HepG2 (cell line): Measurements from ENCODE around the gene FLYWCH1. TPM values are rescaled to one million over a fixed set of nuclear protein-coding genes. Genes with fewer than 3 reads are reported as not detected.
A peak's percentile ranks its signal among the peaks of the same experiment; 100 is the strongest.

Experiments used
- ATF5 ChIP-seq: sonication (generic); formaldehyde crosslinking; IDR thresholded peaks from 2 replicates; pipeline ENCODE4 v1.4.0; 2020; ENCODE audit warnings: mild to moderate bottlenecking, low read depth, missing genetic modification reagents
- DDIT3 ChIP-seq: sonication (generic); formaldehyde crosslinking; IDR thresholded peaks from 2 replicates; pipeline ENCODE4 v1.4.0; 2020; ENCODE audit warnings: mild to moderate bottlenecking, missing genetic modification reagents
- FIP1L1 ChIP-seq: fragments of 200-400 bp; formaldehyde crosslinking; IDR thresholded peaks from 2 replicates; pipeline ENCODE4 v1.6.1; 2018; ENCODE audit warnings: low read depth, mild to moderate bottlenecking, low read length, moderate library complexity, borderline replicate concordance; ENCODE audit not compliant: insufficient read depth
- GFI1 ChIP-seq: sonication (generic); formaldehyde crosslinking; IDR thresholded peaks from 2 replicates; pipeline ENCODE4 v1.5.0; 2020; ENCODE audit warnings: missing genetic modification reagents, mild to moderate bottlenecking, borderline replicate concordance
- GPN1 ChIP-seq: sonication (generic); formaldehyde crosslinking; IDR thresholded peaks from 2 replicates; pipeline ENCODE4 v1.5.1; 2020; ENCODE audit warnings: missing genetic modification reagents, borderline replicate concordance
- KDM6A ChIP-seq: IDR thresholded peaks from 2 replicates; pipeline ENCODE4 v1.6.1; 2016; ENCODE audit warnings: low read depth
- PHF20 ChIP-seq: sonication (generic); formaldehyde crosslinking; IDR thresholded peaks from 2 replicates; pipeline ENCODE4 v1.5.0; 2020; ENCODE audit warnings: mild to moderate bottlenecking, missing genetic modification reagents
- PHF5A ChIP-seq: IDR thresholded peaks from one replicate; pipeline ENCODE4 v1.6.1; 2018; ENCODE audit warnings: low read depth, missing genetic modification reagents; ENCODE audit not compliant: unreplicated experiment
- PRPF4 ChIP-seq: fragments of 200-400 bp; formaldehyde crosslinking; IDR thresholded peaks from 2 replicates; pipeline ENCODE4 v1.6.1; 2016; ENCODE audit warnings: low read length, low read depth; ENCODE audit not compliant: poor library complexity, severe bottlenecking
- SMC3 ChIP-seq: IDR thresholded peaks from 2 replicates; pipeline ENCODE4 v1.6.1; 2011; ENCODE audit warnings: low read length, improper control_type of control experiment
- SRSF4 ChIP-seq: fragments of 200-400 bp; formaldehyde crosslinking; IDR thresholded peaks from one replicate; pipeline ENCODE4 v1.6.1; 2018; ENCODE audit warnings: mild to moderate bottlenecking, low read depth, low read length, moderate library complexity; ENCODE audit not compliant: poor library complexity, severe bottlenecking
- ZFP1 ChIP-seq: IDR thresholded peaks from 2 replicates; pipeline ENCODE4 v1.6.1; 2016
- ZNF121 ChIP-seq: sonication (generic); formaldehyde crosslinking; IDR thresholded peaks from 2 replicates; pipeline ENCODE4 v1.5.0; 2020; ENCODE audit warnings: mild to moderate bottlenecking, missing genetic modification reagents
- ZNF552 ChIP-seq: sonication (generic); formaldehyde crosslinking; IDR thresholded peaks from 2 replicates; pipeline ENCODE4 v1.9.0; 2022; ENCODE audit warnings: missing genetic modification reagents, mild to moderate bottlenecking, borderline replicate concordance
- ZNF770 ChIP-seq: sonication (generic); formaldehyde crosslinking; IDR thresholded peaks from 2 replicates; pipeline ENCODE4 v1.5.0; 2020; ENCODE audit warnings: mild to moderate bottlenecking, missing genetic modification reagents
- polyA plus RNA-seq, 8 experiments: library from polyadenylated mRNA; depleted of rRNA in 3 of 8; stranded (reverse) in 7 of 8; unstranded in 1 of 8; fragments of >200 nt; fragmentation: Illumina TruSeq in 4 of 8; extraction: Trizol in 4 of 8; gene quantifications; 2 replicates each; pipeline versions ENCODE4 v1.2.1 to v1.2.3, GENCODE V29; 2011 to 2016; ENCODE audit warnings: low read depth in 4 of 8, missing spikeins in 1 of 8, mixed read lengths in 1 of 8; ENCODE audit not compliant: insufficient read depth in 1 of 8
- total RNA-seq, 5 experiments: library from RNA; depleted of rRNA; stranded (reverse); fragments of >200 nt; fragmentation: Illumina TruSeq; extraction: Trizol; gene quantifications; 2 replicates each; pipeline ENCODE4 v1.2.3, GENCODE V29; 2016; ENCODE audit warnings: low read depth in 1 of 5
- TF ChIP-seq, protein P1 (sequence below): sonication (generic); formaldehyde crosslinking; conservative IDR thresholded peaks from 2 replicates; pipeline ENCODE4 v1.8.0; 2022; ENCODE audit warnings: missing genetic modification reagents
- TF ChIP-seq, protein P2 (sequence below): sonication (generic); formaldehyde crosslinking; IDR thresholded peaks from 2 replicates; pipeline ENCODE4 v1.8.1; 2023; ENCODE audit warnings: missing genetic modification reagents, mild to moderate bottlenecking, borderline replicate concordance
- TF ChIP-seq, protein P3 (sequence below): sonication (generic); formaldehyde crosslinking; IDR thresholded peaks from 2 replicates; pipeline ENCODE4 v1.4.0; 2020; ENCODE audit warnings: missing genetic modification reagents, mild to moderate bottlenecking, borderline replicate concordance

FLYWCH1 gene
- total and polyA plus RNA-seq, 2 of the 13 experiments (the other 11 are each of a cell fraction or from before 2014, with no cell fraction given), result 7.3 to 12.4 TPM

GRCh38 chr16:2968738-2969544 lies 57.2 kb downstream of the FLYWCH1 start, which contains the start of gene PAQR4 (continued):
- TF ChIP-seq ZNF770 (CRISPR knock-in tag), result peak; percentile 59; the same call in 1 of the 2 replicates
- no peak for TF ChIP-seq KDM6A (CRISPR knock-in tag)
- TF ChIP-seq ATF5 (CRISPR knock-in tag), result no peak
- peak; percentile 93; the same call in 1 of the 2 replicates for TF ChIP-seq ZNF552
- TF ChIP-seq, protein P1, sequence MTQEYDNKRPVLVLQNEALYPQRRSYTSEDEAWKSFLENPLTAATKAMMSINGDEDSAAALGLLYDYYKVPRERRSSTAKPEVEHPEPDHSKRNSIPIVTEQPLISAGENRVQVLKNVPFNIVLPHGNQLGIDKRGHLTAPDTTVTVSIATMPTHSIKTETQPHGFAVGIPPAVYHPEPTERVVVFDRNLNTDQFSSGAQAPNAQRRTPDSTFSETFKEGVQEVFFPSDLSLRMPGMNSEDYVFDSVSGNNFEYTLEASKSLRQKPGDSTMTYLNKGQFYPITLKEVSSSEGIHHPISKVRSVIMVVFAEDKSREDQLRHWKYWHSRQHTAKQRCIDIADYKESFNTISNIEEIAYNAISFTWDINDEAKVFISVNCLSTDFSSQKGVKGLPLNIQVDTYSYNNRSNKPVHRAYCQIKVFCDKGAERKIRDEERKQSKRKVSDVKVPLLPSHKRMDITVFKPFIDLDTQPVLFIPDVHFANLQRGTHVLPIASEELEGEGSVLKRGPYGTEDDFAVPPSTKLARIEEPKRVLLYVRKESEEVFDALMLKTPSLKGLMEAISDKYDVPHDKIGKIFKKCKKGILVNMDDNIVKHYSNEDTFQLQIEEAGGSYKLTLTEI (CRISPR knock-in tag), result no peak
- TF ChIP-seq FIP1L1, result no peak
- TF ChIP-seq SRSF4, result no peak
- TF ChIP-seq PRPF4, result no peak
- no peak for TF ChIP-seq DDIT3 (CRISPR knock-in tag)
- TF ChIP-seq, protein P2, sequence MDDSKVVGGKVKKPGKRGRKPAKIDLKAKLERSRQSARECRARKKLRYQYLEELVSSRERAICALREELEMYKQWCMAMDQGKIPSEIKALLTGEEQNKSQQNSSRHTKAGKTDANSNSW (CRISPR knock-in tag), result peak; percentile 88; the same call in 1 of the 2 replicates
- TF ChIP-seq, protein P3, sequence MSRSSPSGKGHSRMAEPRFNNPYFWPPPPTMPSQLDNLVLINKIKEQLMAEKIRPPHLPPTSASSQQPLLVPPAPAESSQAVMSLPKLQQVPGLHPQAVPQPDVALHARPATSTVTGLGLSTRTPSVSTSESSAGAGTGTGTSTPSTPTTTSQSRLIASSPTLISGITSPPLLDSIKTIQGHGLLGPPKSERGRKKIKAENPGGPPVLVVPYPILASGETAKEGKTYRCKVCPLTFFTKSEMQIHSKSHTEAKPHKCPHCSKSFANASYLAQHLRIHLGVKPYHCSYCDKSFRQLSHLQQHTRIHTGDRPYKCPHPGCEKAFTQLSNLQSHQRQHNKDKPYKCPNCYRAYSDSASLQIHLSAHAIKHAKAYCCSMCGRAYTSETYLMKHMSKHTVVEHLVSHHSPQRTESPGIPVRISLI (CRISPR knock-in tag), result peak; percentile 53; the same call in 1 of the 2 replicates
- TF ChIP-seq PHF5A (CRISPR knock-in tag), result no peak
- peak; percentile 70; the same call in 1 of the 2 replicates for TF ChIP-seq ZFP1 (CRISPR knock-in tag)
- peak; percentile 74 for TF ChIP-seq GFI1 (CRISPR knock-in tag)
- TF ChIP-seq SMC3, result no peak
- peak; percentile 85; the same call in 1 of the 2 replicates for TF ChIP-seq GPN1 (CRISPR knock-in tag)
- TF ChIP-seq PHF20, result peak; percentile 73
- 0 out of 2 replicates have a peak, but pooled peaks have one; percentile 30 for TF ChIP-seq ZNF121 (CRISPR knock-in tag)
